ENCODE results near the gene PSTPIP1. TPM values are rescaled to one million over a fixed set of nuclear protein-coding genes. Genes with fewer than 3 reads are reported as not detected.

The PSTPIP1 gene
- total RNA-seq, 1 experiment from 2014 or later = not detected

DNA sequence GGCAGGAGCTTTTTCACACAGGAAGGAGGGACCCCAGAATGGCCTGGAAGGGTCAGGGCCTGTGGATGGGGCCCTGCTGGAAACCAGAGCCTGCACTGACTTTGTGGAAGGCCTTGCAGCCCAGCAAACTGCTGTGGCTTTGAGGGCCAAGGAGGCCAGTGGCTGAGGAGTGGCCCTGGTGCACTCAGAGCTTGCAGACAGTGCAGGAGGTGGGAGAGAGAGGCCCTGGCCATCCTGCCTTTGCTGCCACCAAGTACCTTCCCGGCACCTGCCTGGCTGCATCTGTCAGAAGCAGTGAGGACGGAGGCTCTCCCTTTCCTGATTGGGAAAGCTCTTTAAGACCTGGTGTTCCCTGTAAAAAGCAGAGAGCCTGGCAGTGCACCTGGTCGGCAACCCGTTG lies 6.4 kb downstream of the PSTPIP1 start:
- Histone ChIP-seq H3K4me1 (ENCODE audit: insufficient read depth, low read length) (0 out of 2 replicates have a peak, but pooled peaks cover 5% of the 10 kb centered on the region), H3F3A (ENCODE audit: low read length, unreplicated experiment) (no peaks in the 10 kb centered on the region), H3K9me2 (replicated peaks; ENCODE audit: low read length) (no peaks in the 10 kb centered on the region), H3K9me3 (ENCODE audit: low read length) (no peaks in the 10 kb centered on the region), H3K27me3 (ENCODE audit: low read length) (0 out of 2 replicates have a peak, but pooled peaks cover 5% of the 10 kb centered on the region), H3K9ac (ENCODE audit: low read length) (no peak overlapping the region), H3K27ac (ENCODE audit: low read length) (no peak overlapping the region), H3K79me2 (ENCODE audit: low read length) (no peaks in the 10 kb centered on the region), H3K36me3 (ENCODE audit: low read depth, low read length) (no peaks in the 10 kb centered on the region), H2AFZ (ENCODE audit: low read length) (no peak overlapping the region), H3K4me3 (ENCODE audit: low read length) (no peak overlapping the region), H3K4me2 (ENCODE audit: low read length) (no peak overlapping the region), H4K20me1 (ENCODE audit: low read length) (no peaks in the 10 kb centered on the region)
- intact Hi-C loops (cut with micrococcal nuclease) = no loop called here
- ATAC-seq (no peak), DNase-seq (no peak)
- CTCF ChIA-PET = no interaction called here
- TF ChIP-seq, protein P1, sequence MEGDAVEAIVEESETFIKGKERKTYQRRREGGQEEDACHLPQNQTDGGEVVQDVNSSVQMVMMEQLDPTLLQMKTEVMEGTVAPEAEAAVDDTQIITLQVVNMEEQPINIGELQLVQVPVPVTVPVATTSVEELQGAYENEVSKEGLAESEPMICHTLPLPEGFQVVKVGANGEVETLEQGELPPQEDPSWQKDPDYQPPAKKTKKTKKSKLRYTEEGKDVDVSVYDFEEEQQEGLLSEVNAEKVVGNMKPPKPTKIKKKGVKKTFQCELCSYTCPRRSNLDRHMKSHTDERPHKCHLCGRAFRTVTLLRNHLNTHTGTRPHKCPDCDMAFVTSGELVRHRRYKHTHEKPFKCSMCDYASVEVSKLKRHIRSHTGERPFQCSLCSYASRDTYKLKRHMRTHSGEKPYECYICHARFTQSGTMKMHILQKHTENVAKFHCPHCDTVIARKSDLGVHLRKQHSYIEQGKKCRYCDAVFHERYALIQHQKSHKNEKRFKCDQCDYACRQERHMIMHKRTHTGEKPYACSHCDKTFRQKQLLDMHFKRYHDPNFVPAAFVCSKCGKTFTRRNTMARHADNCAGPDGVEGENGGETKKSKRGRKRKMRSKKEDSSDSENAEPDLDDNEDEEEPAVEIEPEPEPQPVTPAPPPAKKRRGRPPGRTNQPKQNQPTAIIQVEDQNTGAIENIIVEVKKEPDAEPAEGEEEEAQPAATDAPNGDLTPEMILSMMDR (conservative IDR thresholded peaks at IDR 0.05; ENCODE audit: low read depth, low read length) = no peak
- POLR2A ChIA-PET (ENCODE audit: unreplicated experiment) = no interaction called here
- no TSS peak for BruUV-seq (replicated peaks)

DNA sequence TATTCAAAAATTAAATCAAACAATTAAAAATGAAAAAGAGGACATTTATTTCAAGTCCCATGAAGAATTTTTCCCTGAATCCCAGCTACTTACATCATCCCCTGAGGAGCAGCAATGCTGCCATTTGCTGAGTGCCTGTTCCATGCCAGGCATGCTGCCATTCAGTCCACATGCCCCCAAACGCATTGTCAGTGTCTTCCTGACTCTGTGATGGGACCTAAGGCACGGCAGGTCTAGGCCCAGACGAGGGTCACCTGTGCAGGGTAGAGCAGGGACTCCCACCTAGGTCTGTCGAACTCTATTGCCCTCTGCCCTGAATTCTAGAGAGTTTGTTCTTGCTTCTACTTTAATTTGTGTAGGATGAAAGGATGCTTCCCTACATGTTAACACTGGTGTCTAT lies 7.0 kb downstream of the PSTPIP1 start:
- H4K20me1 ChIP-seq (ENCODE audit: low read length) = no peaks in the 10 kb centered on the region
- no peak for DNase-seq
- H3K9me3 ChIP-seq (ENCODE audit: low read length) = no peaks in the 10 kb centered on the region
- no peak overlapping the region for H2AFZ ChIP-seq (ENCODE audit: low read length)
- 0 out of 2 replicates have a peak, but pooled peaks cover 5% of the 10 kb centered on the region for H3K27me3 ChIP-seq (ENCODE audit: low read length)
- H3K27ac ChIP-seq (ENCODE audit: low read length) = no peak overlapping the region
- no peak overlapping the region for H3K4me3 ChIP-seq (ENCODE audit: low read length)
- intact Hi-C loops (cut with micrococcal nuclease) = no loop called here
- BruUV-seq (replicated peaks) = no TSS peak
- no peaks in the 10 kb centered on the region for H3K79me2 ChIP-seq (ENCODE audit: low read length)
- TF ChIP-seq EZH2 (IDR thresholded peaks at IDR 0.05; ENCODE audit: low read length, unreplicated experiment) (no peak), EZH2phosphoT487 (IDR thresholded peaks at IDR 0.05; ENCODE audit: borderline replicate concordance, low read length) (no peak)
- TF ChIP-seq, protein P1 (conservative IDR thresholded peaks at IDR 0.05; ENCODE audit: low read depth, low read length) = no peak
- no peaks in the 10 kb centered on the region for H3F3A ChIP-seq (ENCODE audit: low read length, unreplicated experiment)
- no peak overlapping the region for H3K4me2 ChIP-seq (ENCODE audit: low read length)
- no peaks in the 10 kb centered on the region for H3K4me1 ChIP-seq (ENCODE audit: insufficient read depth, low read length)
- POLR2A ChIA-PET (ENCODE audit: unreplicated experiment) = no interaction called here
- H3K36me3 ChIP-seq (ENCODE audit: low read depth, low read length) = no peaks in the 10 kb centered on the region
- ATAC-seq = no peak
- no peak overlapping the region for H3K9ac ChIP-seq (ENCODE audit: low read length)
- no peaks in the 10 kb centered on the region for H3K9me2 ChIP-seq (replicated peaks; ENCODE audit: low read length)
- CTCF ChIA-PET = interaction anchor here (0.7 kb wide), 1 partner anchor 98 kb away, joined by 3 read pairs; no protein-coding TSS in a partner anchor

DNA sequence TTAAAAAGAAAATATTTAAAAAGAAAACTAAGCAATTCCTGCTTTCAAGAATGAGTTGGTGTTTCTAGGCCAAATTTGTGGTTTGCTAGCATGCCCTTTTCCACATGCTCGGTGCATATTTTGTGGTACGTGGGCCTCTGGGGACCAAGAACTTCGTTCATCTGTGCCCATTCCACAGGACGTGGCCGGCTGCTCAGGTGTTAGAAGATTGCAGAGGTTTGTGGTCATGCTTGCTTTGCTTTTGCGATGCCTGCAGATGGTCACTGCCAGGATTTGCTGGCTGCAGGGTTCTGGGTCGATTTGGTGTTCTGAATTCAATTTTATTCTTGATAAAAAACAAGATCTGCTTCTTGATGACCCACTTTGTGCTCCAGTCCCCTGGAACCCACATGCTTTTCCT lies 7.5 kb downstream of the PSTPIP1 start:
- POLR2A ChIA-PET (ENCODE audit: unreplicated experiment) = no interaction called here
- Histone ChIP-seq H3K4me1 (ENCODE audit: insufficient read depth, low read length) (no peaks in the 10 kb centered on the region), H2AFZ (ENCODE audit: low read length) (no peak overlapping the region), H3K4me3 (ENCODE audit: low read length) (no peak overlapping the region), H3F3A (ENCODE audit: low read length, unreplicated experiment) (no peaks in the 10 kb centered on the region), H3K9me2 (replicated peaks; ENCODE audit: low read length) (no peaks in the 10 kb centered on the region), H3K79me2 (ENCODE audit: low read length) (no peaks in the 10 kb centered on the region), H3K27me3 (ENCODE audit: low read length) (0 out of 2 replicates have a peak, but pooled peaks cover 5% of the 10 kb centered on the region), H3K9me3 (ENCODE audit: low read length) (no peaks in the 10 kb centered on the region), H3K9ac (ENCODE audit: low read length) (no peak overlapping the region), H3K36me3 (ENCODE audit: low read depth, low read length) (no peaks in the 10 kb centered on the region), H3K27ac (ENCODE audit: low read length) (no peak overlapping the region), H3K4me2 (ENCODE audit: low read length) (no peak overlapping the region), H4K20me1 (ENCODE audit: low read length) (no peaks in the 10 kb centered on the region)
- TF ChIP-seq EZH2 (IDR thresholded peaks at IDR 0.05; ENCODE audit: low read length, unreplicated experiment) (no peak), EZH2phosphoT487 (IDR thresholded peaks at IDR 0.05; ENCODE audit: borderline replicate concordance, low read length) (no peak)
- TF ChIP-seq, protein P1 (conservative IDR thresholded peaks at IDR 0.05; ENCODE audit: low read depth, low read length) = no peak
- intact Hi-C loops (cut with micrococcal nuclease) = no loop called here
- ATAC-seq = no peak
- no TSS peak for BruUV-seq (replicated peaks)
- no peak for DNase-seq
- CTCF ChIA-PET = interaction anchor here (0.6 to 0.7 kb wide), 2 partner anchors 51 to 98 kb away, joined by 3 read pairs; no protein-coding TSS in a partner anchor
